ENCODE data around the gene ATG4A.

Gene ATG4A

DNA sequence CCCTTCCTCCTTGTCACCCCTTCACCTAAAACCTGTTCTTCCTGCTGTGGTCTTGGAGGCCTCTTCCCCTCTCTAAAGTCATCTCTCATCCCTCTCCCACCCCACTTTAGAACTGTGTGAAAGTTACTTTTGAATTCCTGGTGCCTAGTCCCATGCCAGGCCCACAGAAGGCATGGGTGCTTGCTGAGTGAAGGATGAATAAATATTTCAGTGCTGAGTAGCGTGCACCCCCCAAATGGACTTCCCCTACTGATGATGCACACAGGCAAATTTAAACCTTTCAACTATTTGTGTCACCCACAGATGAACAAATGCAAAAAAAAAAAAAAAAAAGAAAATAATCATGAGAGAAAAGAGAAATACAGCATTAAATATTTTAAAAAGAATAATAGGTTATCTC, 20.0 kb upstream of the ATG4A start:
- TF ChIP-seq Cebpa-rat (IDR thresholded peaks at IDR 0.05), result no peak
- no peak overlapping the region for H3K4me2 ChIP-seq
- peaks cover 96% of the 10 kb centered on the region for H3K27me3 ChIP-seq

DNA sequence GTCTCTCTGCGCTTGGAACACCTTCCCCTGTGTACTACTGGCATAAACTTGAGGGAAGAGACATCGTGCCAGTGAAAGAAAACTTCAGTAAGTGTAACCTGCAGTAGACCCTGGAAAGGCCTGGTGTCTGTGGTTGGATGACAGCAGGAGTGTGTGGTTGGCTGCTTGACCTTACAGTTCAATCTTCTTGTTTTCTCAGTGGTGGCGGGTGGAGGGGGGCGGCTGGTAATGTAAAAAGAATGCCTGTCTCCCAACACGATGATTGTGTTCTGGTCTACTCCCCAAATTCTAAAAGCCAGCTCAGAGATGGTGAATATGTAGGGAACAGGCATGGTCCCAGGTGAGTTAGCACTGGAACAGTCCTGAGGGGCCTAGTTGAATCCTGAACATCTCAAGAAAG, 18.8 kb upstream of the ATG4A start:
- Histone ChIP-seq H3K9ac (no peak overlapping the region), H3K9me3 (no peaks in the 10 kb centered on the region), H3K36me3 (no peaks in the 10 kb centered on the region), H3K27me3 (peaks cover 96% of the 10 kb centered on the region), H3K4me3 (no peak overlapping the region), H3K4me2 (no peak overlapping the region), H3K4me1 (no peaks in the 10 kb centered on the region), H3K27ac (no peak overlapping the region), H4K20me1 (peaks cover 23% of the 10 kb centered on the region; the same call in 1 of the 2 replicates)
- no peak for TF ChIP-seq Cebpa-rat (IDR thresholded peaks at IDR 0.05)

More for the DNA sequence above, 20.0 kb upstream of the ATG4A start:
- peaks cover 23% of the 10 kb centered on the region; the same call in 1 of the 2 replicates for H4K20me1 ChIP-seq
- no peak overlapping the region for H3K9ac ChIP-seq
- H3K27ac ChIP-seq, result no peak overlapping the region
- no peaks in the 10 kb centered on the region for H3K9me3 ChIP-seq
- no peak overlapping the region for H3K4me3 ChIP-seq
- no peaks in the 10 kb centered on the region for H3K36me3 ChIP-seq
- H3K4me1 ChIP-seq, result no peaks in the 10 kb centered on the region

DNA sequence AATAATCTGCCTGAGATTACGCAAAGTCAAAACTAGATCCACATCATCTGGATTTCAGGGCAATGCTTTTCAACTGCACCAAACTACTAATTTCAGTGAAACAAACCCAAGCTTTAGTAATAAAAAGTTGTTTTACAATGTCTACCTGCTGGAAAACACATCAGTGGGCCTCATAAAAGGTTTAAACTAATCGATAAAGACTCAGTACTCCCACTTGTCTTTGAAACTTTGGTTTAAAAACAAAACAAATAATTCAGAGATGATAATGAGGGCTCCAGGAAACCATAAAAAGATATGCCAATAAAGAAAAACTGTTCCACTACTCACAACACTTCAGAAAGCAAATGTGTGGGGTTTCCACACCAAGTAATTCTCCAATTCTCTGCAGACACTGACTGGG, 10.5 kb upstream of the ATG4A start:
- Histone ChIP-seq H3K4me3 (no peak overlapping the region), H3K27ac (no peak overlapping the region), H3K9ac (no peak overlapping the region), H3K9me3 (no peaks in the 10 kb centered on the region), H4K20me1 (peaks cover 8% of the 10 kb centered on the region; the same call in 1 of the 2 replicates), H3K27me3 (peaks cover 87% of the 10 kb centered on the region), H3K36me3 (peaks cover 7% of the 10 kb centered on the region; the same call in 1 of the 2 replicates), H3K4me2 (no peak overlapping the region), H3K4me1 (no peaks in the 10 kb centered on the region)
- TF ChIP-seq Cebpa-rat (IDR thresholded peaks at IDR 0.05), result no peak

DNA sequence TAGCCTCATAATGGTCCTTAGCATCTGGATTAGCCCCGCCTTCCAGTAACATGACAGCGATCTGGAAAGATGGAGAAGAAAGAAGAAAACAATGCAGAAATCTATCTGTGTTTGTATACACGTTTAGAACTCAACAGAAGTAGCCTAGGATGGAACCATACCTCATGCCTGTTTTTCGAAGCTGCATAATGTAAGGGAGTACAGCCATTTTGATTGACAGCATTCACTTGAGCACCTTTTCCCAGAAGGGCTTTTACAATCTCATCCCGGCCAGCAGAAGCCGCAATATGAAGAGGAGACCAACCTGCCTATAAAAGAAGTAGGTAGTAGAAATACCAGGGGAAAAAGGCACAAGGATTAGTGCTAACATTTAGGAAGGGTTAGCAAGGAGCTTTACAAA, 3.8 kb upstream of the ATG4A start:
- no peak for TF ChIP-seq Cebpa-rat (IDR thresholded peaks at IDR 0.05)
- Histone ChIP-seq H3K4me1 (peaks cover 11% of the 10 kb centered on the region), H4K20me1 (peaks cover 8% of the 10 kb centered on the region; the same call in 1 of the 2 replicates), H3K9me3 (no peaks in the 10 kb centered on the region), H3K27ac (no peak overlapping the region), H3K27me3 (peaks cover 68% of the 10 kb centered on the region), H3K4me2 (no peak overlapping the region), H3K9ac (no peak overlapping the region), H3K36me3 (peaks cover 18% of the 10 kb centered on the region), H3K4me3 (no peak overlapping the region)

DNA sequence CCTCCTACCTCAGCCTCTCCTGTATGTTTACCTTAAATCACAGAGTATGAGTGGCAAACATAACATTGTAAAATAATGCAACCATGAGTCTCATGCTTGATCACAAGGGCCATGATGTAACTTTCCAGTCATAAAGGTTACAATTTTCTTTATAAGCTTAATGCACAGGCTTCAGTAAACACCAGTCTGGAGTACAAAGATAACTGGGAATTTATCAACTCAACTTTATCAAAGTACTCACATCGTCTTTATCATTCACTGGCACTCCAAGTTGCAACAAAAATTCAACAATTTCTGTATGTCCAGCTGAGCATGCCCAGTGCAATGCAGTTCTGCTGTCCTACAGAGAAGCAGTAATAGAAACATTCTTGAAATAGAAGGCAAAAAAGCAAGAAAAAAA, 3.1 kb upstream of the ATG4A start:
- H3K9me3 ChIP-seq, result no peaks in the 10 kb centered on the region
- H3K4me3 ChIP-seq, result no peak overlapping the region
- no peak overlapping the region for H3K4me2 ChIP-seq
- H3K36me3 ChIP-seq, result peaks cover 18% of the 10 kb centered on the region
- H3K9ac ChIP-seq, result no peak overlapping the region
- H3K4me1 ChIP-seq, result peaks cover 11% of the 10 kb centered on the region
- no peak overlapping the region for H3K27ac ChIP-seq
- peaks cover 1% of the 10 kb centered on the region; the same call in 1 of the 2 replicates for H4K20me1 ChIP-seq
- H3K27me3 ChIP-seq, result peaks cover 61% of the 10 kb centered on the region
- TF ChIP-seq Cebpa-rat (IDR thresholded peaks at IDR 0.05), result no peak

DNA sequence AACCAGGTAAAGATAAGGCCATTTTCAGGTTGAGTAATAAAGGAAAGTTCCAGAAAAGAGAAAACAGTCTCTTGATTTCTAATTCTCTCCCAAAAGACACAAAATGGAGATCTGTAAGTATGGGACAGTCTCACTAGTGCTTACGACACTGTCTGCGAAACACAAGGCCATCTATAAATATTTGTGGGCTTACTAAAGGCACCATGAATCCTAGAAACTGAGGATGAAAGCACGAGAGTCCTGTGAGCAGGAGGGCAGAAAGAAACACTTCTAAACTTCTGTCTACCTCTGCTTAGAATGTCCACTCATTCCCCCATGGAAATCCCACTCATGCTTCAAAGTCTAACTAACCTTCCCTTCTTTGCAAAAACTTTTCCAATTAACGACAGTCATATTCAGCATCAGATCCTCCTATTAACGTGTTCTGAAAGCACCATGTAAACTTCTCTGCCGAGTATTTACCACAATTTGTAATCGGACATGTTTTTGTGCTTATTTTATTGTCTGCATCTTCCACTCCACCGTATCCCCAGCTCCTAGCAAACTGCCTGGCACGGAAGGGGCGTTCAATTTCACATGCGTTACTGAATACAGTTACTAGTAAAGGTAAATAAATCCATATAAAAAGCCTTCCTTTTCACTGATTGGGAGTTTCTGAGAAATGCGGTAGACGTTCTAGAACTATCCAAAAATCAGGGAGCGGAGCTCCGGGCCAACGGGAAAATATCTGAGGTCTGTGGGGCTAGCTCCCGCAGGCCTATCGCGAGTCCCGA, 901 bp upstream of the ATG4A start:
- Histone ChIP-seq H3K4me3 (peak overlapping the region; percentile 77), H3K27me3 (peaks cover 63% of the 10 kb centered on the region), H4K20me1 (no peaks in the 10 kb centered on the region), H3K4me1 (peaks cover 11% of the 10 kb centered on the region), H3K9ac (peak overlapping the region; percentile 78), H3K9me3 (no peaks in the 10 kb centered on the region), H3K27ac (peak overlapping the region; percentile 80), H3K36me3 (peaks cover 11% of the 10 kb centered on the region), H3K4me2 (peak overlapping the region; percentile 65)
- no peak for TF ChIP-seq Cebpa-rat (IDR thresholded peaks at IDR 0.05)

DNA sequence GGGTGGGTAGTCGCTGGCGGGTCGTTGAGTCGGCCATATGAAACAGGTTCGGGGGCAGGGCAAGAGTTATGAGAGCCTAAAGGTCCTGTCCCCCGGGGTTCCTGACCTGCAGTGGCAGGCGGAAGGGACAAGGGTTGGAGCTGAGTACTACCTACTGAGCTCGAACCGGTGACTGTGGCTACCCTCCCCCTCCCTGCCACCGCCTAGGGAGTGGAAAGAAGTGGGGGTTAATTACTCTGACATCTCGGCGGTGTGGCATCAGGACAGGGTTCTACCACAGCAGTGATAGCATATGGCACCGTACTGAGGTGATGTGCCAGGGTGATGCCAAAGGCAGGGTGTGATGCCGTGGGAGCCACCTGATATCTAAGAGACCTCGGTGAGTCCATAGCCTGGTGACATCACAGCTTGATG, 307 bp downstream of the ATG4A start:
- Histone ChIP-seq H3K4me3 (peak overlapping the region; percentile 77), H3K4me1 (peaks cover 11% of the 10 kb centered on the region), H3K9ac (peak overlapping the region; percentile 59), H3K36me3 (peaks cover 8% of the 10 kb centered on the region), H3K27ac (no peak overlapping the region), H3K27me3 (peaks cover 63% of the 10 kb centered on the region), H4K20me1 (no peaks in the 10 kb centered on the region), H3K4me2 (peak overlapping the region; percentile 75), H3K9me3 (no peaks in the 10 kb centered on the region)
- TF ChIP-seq Cebpa-rat (IDR thresholded peaks at IDR 0.05), result no peak

DNA sequence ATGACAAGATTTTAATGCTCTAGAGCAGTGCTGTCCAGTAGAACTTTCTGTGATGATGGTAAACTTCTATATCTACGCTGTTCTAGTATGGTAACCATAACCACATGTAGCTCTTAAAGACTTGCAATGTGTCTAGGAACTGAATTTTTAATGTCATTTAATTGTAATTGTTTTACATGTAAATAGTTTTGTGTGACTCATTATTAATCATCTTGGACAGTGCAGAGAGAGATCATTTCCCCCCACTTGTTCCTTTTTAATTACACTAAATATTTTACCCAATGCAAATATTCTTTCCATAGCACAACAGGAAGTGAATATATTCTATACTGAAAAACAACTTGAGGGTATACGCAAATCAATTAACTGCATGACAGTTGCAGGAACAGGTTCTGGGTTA, 5.8 kb downstream of the ATG4A start:
- TF ChIP-seq Cebpa-rat (IDR thresholded peaks at IDR 0.05), result no peak
- no peak overlapping the region for H3K4me3 ChIP-seq
- H3K9ac ChIP-seq, result no peak overlapping the region
- no peaks in the 10 kb centered on the region; the same call in 1 of the 2 replicates for H4K20me1 ChIP-seq
- H3K27ac ChIP-seq, result no peak overlapping the region
- H3K9me3 ChIP-seq, result no peaks in the 10 kb centered on the region
- peaks cover 55% of the 10 kb centered on the region for H3K27me3 ChIP-seq
- no peak overlapping the region for H3K4me2 ChIP-seq
- H3K4me1 ChIP-seq, result peaks cover 2% of the 10 kb centered on the region; the same call in 1 of the 2 replicates
- no peaks in the 10 kb centered on the region for H3K36me3 ChIP-seq

DNA sequence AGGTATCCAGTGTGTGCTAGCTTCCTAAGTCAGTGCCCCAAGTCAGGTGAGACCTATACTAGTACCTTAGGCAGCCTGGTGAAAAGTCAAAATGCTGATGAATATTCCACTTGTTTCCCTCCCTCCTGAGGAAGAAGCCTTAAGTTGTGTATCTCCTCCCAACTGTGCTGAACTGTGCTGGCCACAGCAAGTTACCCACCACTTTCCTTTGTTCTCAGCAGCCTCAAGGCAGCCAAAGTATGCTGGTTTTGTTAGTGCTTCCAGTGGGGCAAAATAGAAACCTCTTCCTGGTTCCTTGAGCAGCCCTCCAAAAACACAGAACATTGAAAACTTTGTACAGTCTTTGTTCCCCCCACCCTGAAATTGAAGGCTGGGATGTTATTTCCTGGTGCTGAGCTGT, 13.9 kb downstream of the ATG4A start:
- H3K9me3 ChIP-seq, result no peaks in the 10 kb centered on the region
- no peaks in the 10 kb centered on the region; the same call in 1 of the 2 replicates for H4K20me1 ChIP-seq
- peaks cover 63% of the 10 kb centered on the region for H3K27me3 ChIP-seq
- H3K4me1 ChIP-seq, result no peaks in the 10 kb centered on the region
- H3K27ac ChIP-seq, result no peak overlapping the region
- H3K4me3 ChIP-seq, result no peak overlapping the region
- H3K4me2 ChIP-seq, result no peak overlapping the region
- H3K36me3 ChIP-seq, result no peaks in the 10 kb centered on the region
- H3K9ac ChIP-seq, result no peak overlapping the region
- TF ChIP-seq Cebpa-rat (IDR thresholded peaks at IDR 0.05), result no peak

DNA sequence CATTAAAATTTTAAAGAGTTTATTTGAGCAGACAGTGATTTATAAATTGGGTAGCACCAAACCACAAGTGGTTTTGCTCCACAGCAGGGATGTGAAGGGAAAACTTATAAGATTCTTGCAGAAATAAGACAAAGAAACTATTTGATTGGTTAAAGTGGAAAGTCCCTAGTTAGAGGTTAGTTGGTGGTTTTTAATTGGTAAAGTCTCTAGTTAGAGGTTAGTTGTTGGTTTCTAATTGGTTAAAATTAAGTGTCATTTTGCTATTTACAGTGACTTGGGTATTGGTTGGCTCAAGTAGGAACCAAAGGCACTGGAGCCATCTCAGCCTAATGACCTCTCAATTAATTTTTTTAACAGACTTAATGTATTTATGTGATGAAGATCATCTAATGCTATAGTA, 23.0 kb downstream of the ATG4A start:
- Histone ChIP-seq H3K9me3 (peaks cover 7% of the 10 kb centered on the region), H3K4me2 (no peak overlapping the region), H3K27ac (no peak overlapping the region), H3K4me3 (no peak overlapping the region), H3K9ac (no peak overlapping the region), H3K36me3 (no peaks in the 10 kb centered on the region), H3K4me1 (no peaks in the 10 kb centered on the region), H4K20me1 (peaks cover 14% of the 10 kb centered on the region; the same call in 1 of the 2 replicates), H3K27me3 (peaks cover 87% of the 10 kb centered on the region)
- no peak for TF ChIP-seq Cebpa-rat (IDR thresholded peaks at IDR 0.05)

Measured in BLaER1 (cell line).